Left lung (tissue), 10 donors: ENCODE measurements around the gene HIVEP3. TPM values are rescaled to one million over a fixed set of nuclear protein-coding genes. Genes with fewer than 3 reads are reported as not detected.

Source experiments
- ATAC-seq: fragments of 200-7000 bp; cut with Tn5 transposase; one replicate; pipeline ENCODE4 v1.9.1; 2020; ENCODE audit warnings: moderate library complexity
- DNase-seq, 4 donors: peaks; one replicate each; pipeline ENCODE4 v3.0.0-alpha.2; 2013 to 2020
- H3K27ac ChIP-seq, 2 donors: fragments of 200-600 bp; sonication (generic) in 1 of 2; one replicate each; pipeline versions ENCODE4 v1.5.0 to v1.8.0; 2020 to 2021
- H3K27me3 ChIP-seq, 2 donors: fragments of 200-600 bp; sonication (generic) in 1 of 2; one replicate each; pipeline versions ENCODE4 v1.5.0 to v1.8.0; 2020 to 2021
- H3K36me3 ChIP-seq, 2 donors: fragments of 200-600 bp; sonication (generic) in 1 of 2; one replicate each; pipeline versions ENCODE4 v1.5.0 to v1.8.0; 2020 to 2021
- H3K4me1 ChIP-seq, 2 donors: fragments of 200-600 bp; one replicate each; pipeline ENCODE4 v1.8.0; 2021
- H3K4me3 ChIP-seq, 2 donors: fragments of 200-600 bp; sonication (generic) in 1 of 2; one replicate each; pipeline versions ENCODE4 v1.5.0 to v1.8.0; 2020 to 2021; ENCODE audit warnings: mild to moderate bottlenecking in 1 of 2
- H3K9me3 ChIP-seq, 2 donors: fragments of 200-600 bp; sonication (generic) in 1 of 2; one replicate each; pipeline versions ENCODE4 v1.5.0 to v1.8.0; 2020 to 2021
- intact Hi-C, 2 donors: fragments of 100-400 bp; cut with DNase I; formaldehyde crosslinking; loops; one replicate each; pipeline versions ENCODE4 v1.11.2 to v1.14.2; 2022
- polyA plus RNA-seq, 6 donors: library from polyadenylated mRNA; unstranded; fragments of 120-200 nt; gene quantifications; one replicate each; pipeline ENCODE4 v1.2.1, GENCODE V29; 2013; ENCODE audit not compliant: insufficient read length in 6 of 6
- total RNA-seq, 2 donors: library from RNA; stranded (reverse); fragmentation: NEBNext Ultra II Directional; extraction: Animal tissue kit (Norgen Biotek cat#: 25700); gene quantifications; one replicate each; pipeline ENCODE4 v1.2.1, GENCODE V29; 2021
- TF ChIP-seq, protein P1 (sequence below), 2 donors: fragments of 200-600 bp; sonication (generic) in 1 of 2; IDR thresholded peaks; one replicate each; pipeline versions ENCODE4 v1.5.0 to v1.8.0; 2021; ENCODE audit warnings: antibody characterized with exemption in 2 of 2
- donor health status: DM: no; HTN: yes; CAD: no.
- donor health status: DM: no; HTN: no; CAD: no.

HIVEP3 gene
- total and polyA plus RNA-seq, 8 donors, result 6.0 to 15.6 (median 7.4) TPM

- Histone ChIP-seq H3K36me3 (no peaks in the 10 kb centered on the region), H3K27me3 (no peaks in the 10 kb centered on the region), H3K9me3 (no peaks in the 10 kb centered on the region), H3K4me1 (peaks cover 0 to 12% of the 10 kb centered on the region in 2 donors), H3K27ac (no peak overlapping the region), H3K4me3 (no peak overlapping the region)
- DNase-seq (no peak), ATAC-seq (no peak)
- TF ChIP-seq, protein P1, sequence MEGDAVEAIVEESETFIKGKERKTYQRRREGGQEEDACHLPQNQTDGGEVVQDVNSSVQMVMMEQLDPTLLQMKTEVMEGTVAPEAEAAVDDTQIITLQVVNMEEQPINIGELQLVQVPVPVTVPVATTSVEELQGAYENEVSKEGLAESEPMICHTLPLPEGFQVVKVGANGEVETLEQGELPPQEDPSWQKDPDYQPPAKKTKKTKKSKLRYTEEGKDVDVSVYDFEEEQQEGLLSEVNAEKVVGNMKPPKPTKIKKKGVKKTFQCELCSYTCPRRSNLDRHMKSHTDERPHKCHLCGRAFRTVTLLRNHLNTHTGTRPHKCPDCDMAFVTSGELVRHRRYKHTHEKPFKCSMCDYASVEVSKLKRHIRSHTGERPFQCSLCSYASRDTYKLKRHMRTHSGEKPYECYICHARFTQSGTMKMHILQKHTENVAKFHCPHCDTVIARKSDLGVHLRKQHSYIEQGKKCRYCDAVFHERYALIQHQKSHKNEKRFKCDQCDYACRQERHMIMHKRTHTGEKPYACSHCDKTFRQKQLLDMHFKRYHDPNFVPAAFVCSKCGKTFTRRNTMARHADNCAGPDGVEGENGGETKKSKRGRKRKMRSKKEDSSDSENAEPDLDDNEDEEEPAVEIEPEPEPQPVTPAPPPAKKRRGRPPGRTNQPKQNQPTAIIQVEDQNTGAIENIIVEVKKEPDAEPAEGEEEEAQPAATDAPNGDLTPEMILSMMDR (IDR thresholded peaks at IDR 0.05), result no peak
- intact Hi-C loops, result no loop called here
Observed at GRCh38 chr1:41645062-41645461, 273.7 kb downstream of the HIVEP3 start.

GRCh38 chr1:41642922-41643821, 275.6 kb downstream of the HIVEP3 start:
- intact Hi-C loops, result no loop called here
- no peak for ATAC-seq

DNA sequence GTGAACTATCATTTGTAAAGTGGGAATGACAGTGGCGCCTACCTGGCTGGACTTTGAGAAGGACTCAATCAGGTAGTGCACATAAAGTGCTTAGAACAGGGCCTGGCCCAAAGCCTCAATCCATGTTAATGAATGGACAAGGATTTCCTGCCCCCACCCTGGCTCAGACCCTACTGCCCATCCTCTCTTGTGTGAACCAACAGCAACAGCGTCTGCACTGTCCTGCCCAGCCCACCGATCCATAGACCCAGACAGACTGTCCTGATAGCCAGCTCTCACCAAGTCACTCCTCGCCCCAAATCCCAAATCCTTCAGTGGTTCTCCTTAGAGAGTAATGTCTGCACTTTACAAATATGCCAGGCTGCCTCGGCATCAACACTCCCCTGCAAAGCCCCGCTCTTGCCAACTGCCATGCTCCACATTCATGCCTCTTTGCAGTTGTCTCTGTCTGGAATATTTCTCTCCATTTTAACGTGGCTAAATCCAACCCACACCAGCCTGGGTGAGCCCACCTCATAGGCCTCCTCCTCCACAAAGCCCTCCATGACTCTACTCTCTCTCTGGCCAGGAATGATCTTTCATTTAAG, 276.7 kb downstream of the HIVEP3 start:
- no peak for ATAC-seq
- Histone ChIP-seq H3K36me3 (no peaks in the 10 kb centered on the region), H3K27me3 (no peaks in the 10 kb centered on the region), H3K4me3 (no peak overlapping the region), H3K9me3 (no peaks in the 10 kb centered on the region), H3K4me1 (no peaks in the 10 kb centered on the region), H3K27ac (no peak overlapping the region)
- intact Hi-C loops, result no loop called here
- no peak for DNase-seq
- TF ChIP-seq, protein P1 (IDR thresholded peaks at IDR 0.05), result no peak

More at GRCh38 chr1:41642922-41643821, 275.6 kb downstream of the HIVEP3 start:
- Histone ChIP-seq H3K4me1 (no peaks in the 10 kb centered on the region), H3K9me3 (no peaks in the 10 kb centered on the region), H3K4me3 (no peak overlapping the region), H3K36me3 (no peaks in the 10 kb centered on the region), H3K27me3 (no peaks in the 10 kb centered on the region), H3K27ac (no peak overlapping the region)
- TF ChIP-seq, protein P1 (IDR thresholded peaks at IDR 0.05), result no peak
- no peak for DNase-seq

DNA sequence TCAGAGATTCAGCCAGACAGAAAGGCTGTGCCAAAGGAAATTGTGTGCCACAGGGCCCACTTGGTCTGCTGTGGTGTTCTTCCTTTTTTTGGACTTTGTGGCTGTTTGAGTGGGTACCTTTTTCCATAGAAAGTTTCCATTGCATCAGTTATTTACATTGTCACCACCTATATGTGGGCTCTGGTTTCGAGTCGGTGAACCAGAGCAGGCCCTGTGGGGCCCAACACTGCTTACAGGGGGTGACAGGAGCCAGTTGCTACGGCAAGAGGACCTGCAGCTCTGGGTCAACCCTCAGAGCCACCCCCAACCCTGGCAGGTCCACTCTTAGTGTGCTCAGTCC, 277.3 kb downstream of the HIVEP3 start:
- no peak overlapping the region for H3K4me3 ChIP-seq
- no peak overlapping the region for H3K27ac ChIP-seq
- no peaks in the 10 kb centered on the region for H3K4me1 ChIP-seq
- intact Hi-C loops, result no loop called here
- no peaks in the 10 kb centered on the region for H3K9me3 ChIP-seq
- ATAC-seq (no peak), DNase-seq (no peak)
- no peaks in the 10 kb centered on the region for H3K27me3 ChIP-seq
- TF ChIP-seq, protein P1 (IDR thresholded peaks at IDR 0.05), result no peak
- H3K36me3 ChIP-seq, result no peaks in the 10 kb centered on the region

- no peak for DNase-seq
- H3K4me3 ChIP-seq, result no peak overlapping the region
- H3K27me3 ChIP-seq, result no peaks in the 10 kb centered on the region
- intact Hi-C loops, result no loop called here
- no peaks in the 10 kb centered on the region for H3K4me1 ChIP-seq
- H3K9me3 ChIP-seq, result no peaks in the 10 kb centered on the region
- TF ChIP-seq, protein P1 (IDR thresholded peaks at IDR 0.05), result no peak
- no peak for ATAC-seq
- H3K27ac ChIP-seq, result no peak overlapping the region
- no peaks in the 10 kb centered on the region for H3K36me3 ChIP-seq
Observed at GRCh38 chr1:41640756-41641474, 277.8 kb downstream of the HIVEP3 start.
